Body of pancreas (tissue), 4 donors: ENCODE results near the gene OSBPL6.

Experiments used
- POLR2A ChIP-seq, 3 donors: fragments of 450-650 bp; IDR thresholded peaks; one replicate each; pipeline ENCODE4 v1.6.1; 2016; ENCODE audit warnings: antibody characterized with exemption in 3 of 3, mild to moderate bottlenecking in 2 of 3
- TF ChIP-seq, protein P1 (sequence below), 7 experiments: fragments of 450-650 bp in 4 of 7; fragments of 200-600 bp in 3 of 7; sonication (generic) in 3 of 7; IDR thresholded peaks; one replicate each; pipeline ENCODE4 v1.5.1; 2016 to 2019; ENCODE audit warnings: antibody characterized with exemption in 7 of 7

- TF ChIP-seq, protein P1, sequence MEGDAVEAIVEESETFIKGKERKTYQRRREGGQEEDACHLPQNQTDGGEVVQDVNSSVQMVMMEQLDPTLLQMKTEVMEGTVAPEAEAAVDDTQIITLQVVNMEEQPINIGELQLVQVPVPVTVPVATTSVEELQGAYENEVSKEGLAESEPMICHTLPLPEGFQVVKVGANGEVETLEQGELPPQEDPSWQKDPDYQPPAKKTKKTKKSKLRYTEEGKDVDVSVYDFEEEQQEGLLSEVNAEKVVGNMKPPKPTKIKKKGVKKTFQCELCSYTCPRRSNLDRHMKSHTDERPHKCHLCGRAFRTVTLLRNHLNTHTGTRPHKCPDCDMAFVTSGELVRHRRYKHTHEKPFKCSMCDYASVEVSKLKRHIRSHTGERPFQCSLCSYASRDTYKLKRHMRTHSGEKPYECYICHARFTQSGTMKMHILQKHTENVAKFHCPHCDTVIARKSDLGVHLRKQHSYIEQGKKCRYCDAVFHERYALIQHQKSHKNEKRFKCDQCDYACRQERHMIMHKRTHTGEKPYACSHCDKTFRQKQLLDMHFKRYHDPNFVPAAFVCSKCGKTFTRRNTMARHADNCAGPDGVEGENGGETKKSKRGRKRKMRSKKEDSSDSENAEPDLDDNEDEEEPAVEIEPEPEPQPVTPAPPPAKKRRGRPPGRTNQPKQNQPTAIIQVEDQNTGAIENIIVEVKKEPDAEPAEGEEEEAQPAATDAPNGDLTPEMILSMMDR (IDR thresholded peaks at IDR 0.05), result peak; percentile 42 to 65 (median 60)
- TF ChIP-seq POLR2A (IDR thresholded peaks at IDR 0.05), result no peak
These were observed 202.8 kb downstream of the OSBPL6 start for GRCh38 chr2:178397002-178397605.
